Measurements from ENCODE around the gene AVPR1B.

AVPR1B gene

GRCh38 chr1:206128196-206128595 is 11.0 kb upstream of the AVPR1B start:
- H3K9me3 Mint-ChIP-seq = peaks cover 9% of the 10 kb centered on the region
- H3K27ac Mint-ChIP-seq = no peak overlapping the region
- TF ChIP-seq CTCF (IDR thresholded peaks at IDR 0.05; ENCODE audit: unreplicated experiment in 3 of 3) = no peak
- H3K4me1 Mint-ChIP-seq = peaks cover 7% of the 10 kb centered on the region
- peaks cover 11% of the 10 kb centered on the region for H3K27me3 Mint-ChIP-seq (ENCODE audit: low read depth)
- H3K4me3 Mint-ChIP-seq = no peak overlapping the region
- H3K36me3 Mint-ChIP-seq (ENCODE audit: low read depth) = no peaks in the 10 kb centered on the region

- H3K27ac Mint-ChIP-seq = no peak overlapping the region
- TF ChIP-seq CTCF (IDR thresholded peaks at IDR 0.05; ENCODE audit: unreplicated experiment in 3 of 3) = no peak
- peaks cover 13% of the 10 kb centered on the region for H3K9me3 Mint-ChIP-seq
- H3K36me3 Mint-ChIP-seq (ENCODE audit: low read depth) = no peaks in the 10 kb centered on the region
- H3K4me1 Mint-ChIP-seq = peaks cover 7% of the 10 kb centered on the region
- H3K4me3 Mint-ChIP-seq = no peak overlapping the region
- peaks cover 8% of the 10 kb centered on the region for H3K27me3 Mint-ChIP-seq (ENCODE audit: low read depth)
These were observed 10.1 kb upstream of the AVPR1B start for GRCh38 chr1:206127336-206127735.

- peaks cover 7% of the 10 kb centered on the region for H3K4me1 Mint-ChIP-seq
- H3K27me3 Mint-ChIP-seq (ENCODE audit: low read depth) = peaks cover 8% of the 10 kb centered on the region
- H3K27ac Mint-ChIP-seq = no peak overlapping the region
- peaks cover 6% of the 10 kb centered on the region for H3K36me3 Mint-ChIP-seq (ENCODE audit: low read depth)
- no peak overlapping the region for H3K4me3 Mint-ChIP-seq
- H3K9me3 Mint-ChIP-seq = peaks cover 26% of the 10 kb centered on the region
- no peak for TF ChIP-seq CTCF (IDR thresholded peaks at IDR 0.05; ENCODE audit: unreplicated experiment in 3 of 3)
These were observed 8.2 kb upstream of the AVPR1B start for GRCh38 chr1:206125346-206125745.

- TF ChIP-seq CTCF (IDR thresholded peaks at IDR 0.05; ENCODE audit: unreplicated experiment in 3 of 3) = no peak
- no peak overlapping the region for H3K4me3 Mint-ChIP-seq
- peaks cover 31% of the 10 kb centered on the region for H3K9me3 Mint-ChIP-seq
- H3K27ac Mint-ChIP-seq = no peak overlapping the region
- peaks cover 16% of the 10 kb centered on the region for H3K27me3 Mint-ChIP-seq (ENCODE audit: low read depth)
- H3K4me1 Mint-ChIP-seq = peaks cover 4% of the 10 kb centered on the region
- peaks cover 6% of the 10 kb centered on the region for H3K36me3 Mint-ChIP-seq (ENCODE audit: low read depth)
These were observed 5.5 kb upstream of the AVPR1B start for GRCh38 chr1:206122686-206123085.

GRCh38 chr1:206121269-206121668 is 4.1 kb upstream of the AVPR1B start:
- Mint-ChIP-seq H3K27me3 (ENCODE audit: low read depth) (peaks cover 24% of the 10 kb centered on the region), H3K9me3 (peaks cover 31% of the 10 kb centered on the region), H3K27ac (no peak overlapping the region), H3K4me3 (no peak overlapping the region), H3K36me3 (ENCODE audit: low read depth) (peaks cover 6% of the 10 kb centered on the region), H3K4me1 (peaks cover 5% of the 10 kb centered on the region)
- TF ChIP-seq CTCF (IDR thresholded peaks at IDR 0.05; ENCODE audit: unreplicated experiment in 3 of 3) = no peak

GRCh38 chr1:206120406-206120805 is 3.2 kb upstream of the AVPR1B start:
- no peak for TF ChIP-seq CTCF (IDR thresholded peaks at IDR 0.05; ENCODE audit: unreplicated experiment in 3 of 3)
- Mint-ChIP-seq H3K4me3 (no peak overlapping the region), H3K36me3 (ENCODE audit: low read depth) (peaks cover 6% of the 10 kb centered on the region), H3K27me3 (ENCODE audit: low read depth) (peaks cover 33% of the 10 kb centered on the region), H3K27ac (no peak overlapping the region), H3K9me3 (peaks cover 31% of the 10 kb centered on the region), H3K4me1 (peaks cover 5% of the 10 kb centered on the region)

Measured in nephron (organoid).